A549 (cell line): ENCODE data around the gene MAGEA9B. TPM values are rescaled to one million over a fixed set of nuclear protein-coding genes. Genes with fewer than 3 reads are reported as not detected.
"Not testable (repeated sequence)": the region's sequence is repeated elsewhere in the genome, so short reads cannot be mapped to it uniquely, and the experiment has no call there.

Experiments
- ATAC-seq, 2 experiments: fragments of 200-7000 bp in 1 of 2; fragments of >200 bp in 1 of 2; cut with Nextera tagmentation in 1 of 2; cut with Tn5 transposase in 1 of 2; 3 replicates each; pipeline versions ENCODE4 v1.8.0 to v1.9.1; 2018 to 2020; ENCODE audit warnings: mild to moderate bottlenecking in 1 of 2, moderate library complexity in 1 of 2
- CTCF ChIA-PET: fragments of 300-600 bp; sonication (Branson Sonifier 250); formaldehyde crosslinking; extraction: SDS; loops from one replicate; lab custom pipeline; 2021; ENCODE audit warnings: antibody characterized with exemption, inconsistent platforms; lab: Yijun Ruan, JAX
- POLR2A ChIA-PET: fragments of 350-600 bp; formaldehyde crosslinking; extraction: SDS; loops from one replicate; lab custom pipeline; 2021; ENCODE audit warnings: antibody characterized with exemption, inconsistent platforms; lab: Yijun Ruan, JAX
- DNase-seq, 2 experiments: peaks; one replicate each; pipeline versions ENCODE4 v3.0.0 to v3.0.0-alpha.2; 2011 to 2016; ENCODE audit warnings: low read depth in 1 of 2, low spot score in 1 of 2
- FAIRE-seq: peaks from 2 replicates; lab custom pipeline; 2011; peaks lifted over from hg19 to GRCh38; lab: Jason Lieb, UNC
- H3K27ac ChIP-seq, 2 experiments: fragments of >200 bp; sonication (Bioruptor Twin); formaldehyde crosslinking; 3 replicates each; pipeline ENCODE4 v1.5.1; 2016 to 2017
- H3K4me1 ChIP-seq: fragments of >200 bp; sonication (Bioruptor Twin); formaldehyde crosslinking; 3 replicates; pipeline ENCODE4 v1.6.1; 2016
- H3K4me2 ChIP-seq: fragments of >200 bp; sonication (Bioruptor Twin); formaldehyde crosslinking; 3 replicates; pipeline ENCODE4 v1.6.1; 2016
- H3K4me3 ChIP-seq: fragments of >200 bp; sonication (Bioruptor Twin); formaldehyde crosslinking; 3 replicates; pipeline ENCODE4 v1.5.1; 2016
- H3K9me3 ChIP-seq: fragments of >200 bp; sonication (Bioruptor Twin); formaldehyde crosslinking; 3 replicates; pipeline ENCODE4 v1.6.1; 2016
- CBX2 ChIP-seq: fragments of 200-600 bp; sonication (generic); IDR thresholded peaks from 2 replicates; pipeline ENCODE4 v1.6.1; 2016; ENCODE audit warnings: low read depth, mild to moderate bottlenecking, borderline replicate concordance
- CBX8 ChIP-seq: fragments of 200-600 bp; sonication (generic); IDR thresholded peaks from 2 replicates; pipeline ENCODE4 v1.6.1; 2016
- EHMT2 ChIP-seq: fragments of 200-600 bp; sonication (generic); IDR thresholded peaks from 2 replicates; pipeline ENCODE4 v1.6.1; 2016; ENCODE audit warnings: antibody characterized with exemption, low read depth, mild to moderate bottlenecking, moderate library complexity
- EP300 ChIP-seq, 2 experiments: fragments of >200 bp; sonication (Bioruptor Twin); formaldehyde crosslinking; IDR thresholded peaks; 2 replicates in 1 of 2; 3 replicates in 1 of 2; pipeline ENCODE4 v1.6.1; 2016 to 2017
- FOXS1 ChIP-seq: fragments of 250-450 bp; sonication (Bioruptor Pico); IDR thresholded peaks from 2 replicates; pipeline ENCODE4 v1.5.0; 2020; ENCODE audit warnings: mild to moderate bottlenecking, moderate library complexity
- GATA3 ChIP-seq: IDR thresholded peaks from 2 replicates; pipeline ENCODE4 v1.6.1; 2012; ENCODE audit warnings: borderline replicate concordance
- HOXB5 ChIP-seq: fragments of 250-450 bp; sonication (Bioruptor Pico); IDR thresholded peaks from 2 replicates; pipeline ENCODE4 v1.5.0; 2020; ENCODE audit warnings: mild to moderate bottlenecking, moderate library complexity
- JUN ChIP-seq, 2 experiments: fragments of >200 bp; sonication (Bioruptor Twin); formaldehyde crosslinking; IDR thresholded peaks; 2 replicates in 1 of 2; 3 replicates in 1 of 2; pipeline ENCODE4 v1.6.1; 2016 to 2017
- JUNB ChIP-seq: fragments of >200 bp; sonication (Bioruptor Twin); formaldehyde crosslinking; IDR thresholded peaks from 2 replicates; pipeline ENCODE4 v1.6.1; 2016
- KDM1A ChIP-seq: fragments of 200-600 bp; sonication (generic); IDR thresholded peaks from 2 replicates; pipeline ENCODE4 v1.6.1; 2016; ENCODE audit warnings: low read depth, mild to moderate bottlenecking
- MAZ ChIP-seq: fragments of 150-350 bp; IDR thresholded peaks from 2 replicates; pipeline ENCODE4 v1.6.1; 2014; ENCODE audit warnings: antibody characterized with exemption, low read depth, low read length, borderline replicate concordance
- NFE2L2 ChIP-seq: fragments of 150-350 bp; conservative IDR thresholded peaks from 2 replicates; pipeline ENCODE4 v1.6.1; 2014; ENCODE audit warnings: low read length
- NR3C1 ChIP-seq: fragments of >200 bp; sonication (Bioruptor Twin); formaldehyde crosslinking; IDR thresholded peaks from 3 replicates; pipeline ENCODE4 v1.6.1; 2017
- PHF8 ChIP-seq: fragments of 200-600 bp; sonication (generic); IDR thresholded peaks from 2 replicates; pipeline ENCODE4 v1.6.1; 2016; ENCODE audit warnings: low read depth, mild to moderate bottlenecking, antibody characterized with exemption, moderate library complexity, borderline replicate concordance
- POLR2A ChIP-seq: IDR thresholded peaks from 2 replicates; pipeline ENCODE4 v1.6.1; 2012; ENCODE audit warnings: mild to moderate bottlenecking, low read length
- RCOR1 ChIP-seq: fragments of 150-350 bp; IDR thresholded peaks from 2 replicates; pipeline ENCODE4 v1.6.1; 2014; ENCODE audit warnings: antibody characterized with exemption, low read length, low read depth
- RFX5 ChIP-seq: fragments of 450-650 bp; IDR thresholded peaks from 2 replicates; pipeline ENCODE4 v1.7.1; 2014; ENCODE audit warnings: antibody characterized with exemption, mild to moderate bottlenecking, moderate library complexity
- SREBF2 ChIP-seq: fragments of 450-650 bp; IDR thresholded peaks from 2 replicates; pipeline ENCODE4 v1.6.1; 2014; ENCODE audit warnings: mild to moderate bottlenecking, moderate library complexity
- ZSCAN20 ChIP-seq: fragments of 250-450 bp; sonication (Bioruptor Pico); IDR thresholded peaks from 2 replicates; pipeline ENCODE4 v1.8.0; 2022; ENCODE audit warnings: mild to moderate bottlenecking, moderate library complexity
- WGBS: methylation state at CpG from one replicate; pipeline ENCODE4 v1.1.6; 2017; ENCODE audit errors: missing lambda C conversion rate; 5-methylcytosine and 5-hydroxymethylcytosine counted together
- polyA plus RNA-seq, 4 experiments: library from polyadenylated mRNA; depleted of rRNA in 3 of 4; stranded (reverse); fragments of >200 nt; fragmentation: RNase III in 1 of 4; extraction: RNeasy Plus Mini Kit Qiagen cat#74134 plus additional on column Dnase treatment in 1 of 4; gene quantifications; 2 replicates in 3 of 4; 3 replicates in 1 of 4; pipeline ENCODE4 v1.2.3, GENCODE V29; 2011 to 2017
- TF ChIP-seq, protein P1 (sequence below): fragments of 250-450 bp; sonication (Bioruptor Pico); IDR thresholded peaks from 2 replicates; pipeline ENCODE4 v1.5.0; 2021; ENCODE audit warnings: mild to moderate bottlenecking, moderate library complexity, borderline replicate concordance
- TF ChIP-seq, protein P2 (sequence below): fragments of >200 bp; sonication (Bioruptor Twin); formaldehyde crosslinking; IDR thresholded peaks from 3 replicates; pipeline ENCODE4 v1.6.1; 2016
- TF ChIP-seq, protein P3 (sequence below): fragments of 150-350 bp; IDR thresholded peaks from 2 replicates; pipeline ENCODE4 v1.6.1; 2014; ENCODE audit warnings: low read depth, mild to moderate bottlenecking, low read length
- TF ChIP-seq, protein P4 (sequence below): fragments of 450-650 bp; IDR thresholded peaks from 2 replicates; pipeline ENCODE4 v1.6.1; 2014; ENCODE audit warnings: antibody characterized with exemption
- TF ChIP-seq, protein P5 (sequence below): IDR thresholded peaks from 2 replicates; pipeline ENCODE4 v1.6.1; 2012
- TF ChIP-seq, protein P6 (sequence below): fragments of 200-600 bp; sonication (generic); IDR thresholded peaks from 2 replicates; pipeline ENCODE4 v1.6.1; 2016; ENCODE audit warnings: antibody characterized with exemption, mild to moderate bottlenecking, moderate library complexity

The MAGEA9B gene
- polyA plus RNA-seq, 2 of the 4 experiments (the other 2 are of a cell fraction), result 0.08 TPM; not detected in 1

DNA sequence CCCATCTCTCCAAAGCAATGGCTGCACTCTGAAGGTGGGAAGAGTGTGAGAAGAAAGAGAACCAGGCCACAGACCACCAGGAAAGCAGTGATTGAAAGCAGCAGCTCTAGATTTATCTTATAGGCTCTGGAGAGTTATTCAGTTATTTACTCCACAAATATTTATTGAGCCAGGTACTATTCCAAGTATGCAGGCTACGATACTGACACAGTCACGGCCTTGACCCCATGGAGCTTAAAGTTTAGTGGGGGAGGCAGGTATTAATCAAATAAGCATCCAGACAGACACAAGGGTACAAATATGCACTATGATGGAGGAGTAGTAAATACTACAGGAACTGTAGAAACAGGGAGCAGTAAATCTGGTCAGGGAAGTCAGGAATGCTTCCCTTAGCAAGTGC, 41.5 kb upstream of the MAGEA9B start:
- 53% methylated on average over 2 of the region's 2 CpGs for WGBS
- DNase-seq (no peak), FAIRE-seq (no peak), ATAC-seq (no peak)
- TF ChIP-seq, protein P1, sequence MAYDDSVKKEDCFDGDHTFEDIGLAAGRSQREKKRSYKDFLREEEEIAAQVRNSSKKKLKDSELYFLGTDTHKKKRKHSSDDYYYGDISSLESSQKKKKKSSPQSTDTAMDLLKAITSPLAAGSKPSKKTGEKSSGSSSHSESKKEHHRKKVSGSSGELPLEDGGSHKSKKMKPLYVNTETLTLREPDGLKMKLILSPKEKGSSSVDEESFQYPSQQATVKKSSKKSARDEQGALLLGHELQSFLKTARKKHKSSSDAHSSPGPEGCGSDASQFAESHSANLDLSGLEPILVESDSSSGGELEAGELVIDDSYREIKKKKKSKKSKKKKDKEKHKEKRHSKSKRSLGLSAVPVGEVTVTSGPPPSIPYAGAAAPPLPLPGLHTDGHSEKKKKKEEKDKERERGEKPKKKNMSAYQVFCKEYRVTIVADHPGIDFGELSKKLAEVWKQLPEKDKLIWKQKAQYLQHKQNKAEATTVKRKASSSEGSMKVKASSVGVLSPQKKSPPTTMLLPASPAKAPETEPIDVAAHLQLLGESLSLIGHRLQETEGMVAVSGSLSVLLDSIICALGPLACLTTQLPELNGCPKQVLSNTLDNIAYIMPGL, result no peak
- TF ChIP-seq EHMT2 (no peak), JUNB (no peak), POLR2A (no peak), NFE2L2 (no peak), SREBF2 (no peak), GATA3 (no peak), NR3C1 (no peak), CBX8 (no peak), JUN (IDR thresholded peaks at IDR 0.05) (no peak), FOXS1 (no peak), HOXB5 (CRISPR knock-in tag) (no peak), RCOR1 (no peak), EP300 (IDR thresholded peaks at IDR 0.05) (no peak)
- TF ChIP-seq, protein P2, sequence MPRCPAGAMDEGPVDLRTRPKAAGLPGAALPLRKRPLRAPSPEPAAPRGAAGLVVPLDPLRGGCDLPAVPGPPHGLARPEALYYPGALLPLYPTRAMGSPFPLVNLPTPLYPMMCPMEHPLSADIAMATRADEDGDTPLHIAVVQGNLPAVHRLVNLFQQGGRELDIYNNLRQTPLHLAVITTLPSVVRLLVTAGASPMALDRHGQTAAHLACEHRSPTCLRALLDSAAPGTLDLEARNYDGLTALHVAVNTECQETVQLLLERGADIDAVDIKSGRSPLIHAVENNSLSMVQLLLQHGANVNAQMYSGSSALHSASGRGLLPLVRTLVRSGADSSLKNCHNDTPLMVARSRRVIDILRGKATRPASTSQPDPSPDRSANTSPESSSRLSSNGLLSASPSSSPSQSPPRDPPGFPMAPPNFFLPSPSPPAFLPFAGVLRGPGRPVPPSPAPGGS, result no peak
- TF ChIP-seq, protein P3, sequence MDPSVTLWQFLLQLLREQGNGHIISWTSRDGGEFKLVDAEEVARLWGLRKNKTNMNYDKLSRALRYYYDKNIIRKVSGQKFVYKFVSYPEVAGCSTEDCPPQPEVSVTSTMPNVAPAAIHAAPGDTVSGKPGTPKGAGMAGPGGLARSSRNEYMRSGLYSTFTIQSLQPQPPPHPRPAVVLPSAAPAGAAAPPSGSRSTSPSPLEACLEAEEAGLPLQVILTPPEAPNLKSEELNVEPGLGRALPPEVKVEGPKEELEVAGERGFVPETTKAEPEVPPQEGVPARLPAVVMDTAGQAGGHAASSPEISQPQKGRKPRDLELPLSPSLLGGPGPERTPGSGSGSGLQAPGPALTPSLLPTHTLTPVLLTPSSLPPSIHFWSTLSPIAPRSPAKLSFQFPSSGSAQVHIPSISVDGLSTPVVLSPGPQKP, result no peak
- TF ChIP-seq, protein P4, sequence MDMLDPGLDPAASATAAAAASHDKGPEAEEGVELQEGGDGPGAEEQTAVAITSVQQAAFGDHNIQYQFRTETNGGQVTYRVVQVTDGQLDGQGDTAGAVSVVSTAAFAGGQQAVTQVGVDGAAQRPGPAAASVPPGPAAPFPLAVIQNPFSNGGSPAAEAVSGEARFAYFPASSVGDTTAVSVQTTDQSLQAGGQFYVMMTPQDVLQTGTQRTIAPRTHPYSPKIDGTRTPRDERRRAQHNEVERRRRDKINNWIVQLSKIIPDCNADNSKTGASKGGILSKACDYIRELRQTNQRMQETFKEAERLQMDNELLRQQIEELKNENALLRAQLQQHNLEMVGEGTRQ, result no peak
- TF ChIP-seq, protein P5, sequence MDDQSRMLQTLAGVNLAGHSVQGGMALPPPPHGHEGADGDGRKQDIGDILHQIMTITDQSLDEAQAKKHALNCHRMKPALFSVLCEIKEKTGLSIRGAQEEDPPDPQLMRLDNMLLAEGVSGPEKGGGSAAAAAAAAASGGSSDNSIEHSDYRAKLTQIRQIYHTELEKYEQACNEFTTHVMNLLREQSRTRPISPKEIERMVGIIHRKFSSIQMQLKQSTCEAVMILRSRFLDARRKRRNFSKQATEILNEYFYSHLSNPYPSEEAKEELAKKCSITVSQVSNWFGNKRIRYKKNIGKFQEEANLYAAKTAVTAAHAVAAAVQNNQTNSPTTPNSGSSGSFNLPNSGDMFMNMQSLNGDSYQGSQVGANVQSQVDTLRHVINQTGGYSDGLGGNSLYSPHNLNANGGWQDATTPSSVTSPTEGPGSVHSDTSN, result no peak
- TF ChIP-seq, protein P6, sequence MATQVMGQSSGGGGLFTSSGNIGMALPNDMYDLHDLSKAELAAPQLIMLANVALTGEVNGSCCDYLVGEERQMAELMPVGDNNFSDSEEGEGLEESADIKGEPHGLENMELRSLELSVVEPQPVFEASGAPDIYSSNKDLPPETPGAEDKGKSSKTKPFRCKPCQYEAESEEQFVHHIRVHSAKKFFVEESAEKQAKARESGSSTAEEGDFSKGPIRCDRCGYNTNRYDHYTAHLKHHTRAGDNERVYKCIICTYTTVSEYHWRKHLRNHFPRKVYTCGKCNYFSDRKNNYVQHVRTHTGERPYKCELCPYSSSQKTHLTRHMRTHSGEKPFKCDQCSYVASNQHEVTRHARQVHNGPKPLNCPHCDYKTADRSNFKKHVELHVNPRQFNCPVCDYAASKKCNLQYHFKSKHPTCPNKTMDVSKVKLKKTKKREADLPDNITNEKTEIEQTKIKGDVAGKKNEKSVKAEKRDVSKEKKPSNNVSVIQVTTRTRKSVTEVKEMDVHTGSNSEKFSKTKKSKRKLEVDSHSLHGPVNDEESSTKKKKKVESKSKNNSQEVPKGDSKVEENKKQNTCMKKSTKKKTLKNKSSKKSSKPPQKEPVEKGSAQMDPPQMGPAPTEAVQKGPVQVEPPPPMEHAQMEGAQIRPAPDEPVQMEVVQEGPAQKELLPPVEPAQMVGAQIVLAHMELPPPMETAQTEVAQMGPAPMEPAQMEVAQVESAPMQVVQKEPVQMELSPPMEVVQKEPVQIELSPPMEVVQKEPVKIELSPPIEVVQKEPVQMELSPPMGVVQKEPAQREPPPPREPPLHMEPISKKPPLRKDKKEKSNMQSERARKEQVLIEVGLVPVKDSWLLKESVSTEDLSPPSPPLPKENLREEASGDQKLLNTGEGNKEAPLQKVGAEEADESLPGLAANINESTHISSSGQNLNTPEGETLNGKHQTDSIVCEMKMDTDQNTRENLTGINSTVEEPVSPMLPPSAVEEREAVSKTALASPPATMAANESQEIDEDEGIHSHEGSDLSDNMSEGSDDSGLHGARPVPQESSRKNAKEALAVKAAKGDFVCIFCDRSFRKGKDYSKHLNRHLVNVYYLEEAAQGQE, result no peak
- H3K4me3 ChIP-seq, result no peak overlapping the region
- no peak overlapping the region for H3K27ac ChIP-seq
- H3K4me2 ChIP-seq, result no peak overlapping the region
- H3K9me3 ChIP-seq, result no peaks in the 10 kb centered on the region
- CTCF ChIA-PET, result no interaction called here
- H3K4me1 ChIP-seq, result peaks cover 24% of the 10 kb centered on the region
- POLR2A ChIA-PET, result no interaction called here

DNA sequence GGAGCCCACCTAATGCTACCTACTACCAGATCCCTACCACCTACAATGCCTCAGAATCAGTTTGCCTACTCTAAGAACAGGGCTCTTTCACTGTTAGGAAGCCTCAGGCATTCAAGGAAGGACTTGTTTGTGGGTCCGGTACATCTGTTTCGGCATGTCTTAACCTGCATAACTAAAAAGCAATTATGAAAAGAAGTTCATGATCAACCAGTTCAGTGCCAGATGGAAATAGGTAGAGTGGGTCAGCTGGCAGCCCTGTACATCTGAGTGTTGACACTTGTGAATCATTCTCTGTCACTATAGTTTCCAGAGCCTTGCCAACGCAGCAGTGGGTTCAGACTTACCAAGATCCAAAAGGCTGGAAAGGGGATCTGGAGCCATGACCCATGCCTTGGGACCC, 41.0 kb upstream of the MAGEA9B start:
- no peak overlapping the region for H3K4me2 ChIP-seq
- H3K9me3 ChIP-seq, result no peaks in the 10 kb centered on the region
- WGBS, result 69% methylated on average over 3 of the region's 3 CpGs
- ChIA-PET POLR2A (no interaction called here), CTCF (no interaction called here)
- no peak for FAIRE-seq
- no peak for DNase-seq
- TF ChIP-seq KDM1A (no peak), PHF8 (no peak), JUNB (no peak), RFX5 (no peak), ZSCAN20 (CRISPR knock-in tag) (no peak), CBX2 (no peak), EP300 (IDR thresholded peaks at IDR 0.05) (no peak), MAZ (no peak)
- no peak overlapping the region for H3K27ac ChIP-seq
- H3K4me1 ChIP-seq, result peaks cover 24% of the 10 kb centered on the region
- no peak for ATAC-seq
- no peak overlapping the region for H3K4me3 ChIP-seq

DNA sequence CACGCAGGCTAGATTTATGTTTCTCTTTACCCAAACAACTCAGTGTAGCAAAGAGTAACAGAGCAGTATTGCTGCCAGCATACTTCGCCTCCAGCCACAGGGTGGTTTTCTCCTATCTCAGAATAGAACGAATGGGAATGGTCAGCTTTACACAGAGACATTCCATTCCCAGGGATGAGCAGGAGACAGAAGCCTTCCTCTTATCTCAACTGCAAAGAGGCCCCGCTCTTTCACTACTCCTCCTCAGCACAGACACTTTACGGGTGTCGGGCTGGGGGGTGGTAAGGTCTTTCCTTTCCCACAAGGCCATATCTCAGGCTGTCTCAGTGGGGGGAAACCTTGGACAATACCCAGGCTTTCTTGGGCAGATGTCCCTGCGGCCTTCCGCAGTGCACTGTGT, 39.6 kb upstream of the MAGEA9B start:
- H3K4me3 ChIP-seq, ATAC-seq, FAIRE-seq, H3K9me3 ChIP-seq, H3K4me2 ChIP-seq, DNase-seq, CTCF ChIA-PET, POLR2A ChIA-PET, H3K27ac ChIP-seq: not testable (repeated sequence)
- 78% methylated on average over 7 of the region's 8 CpGs for WGBS
- H3K4me1 ChIP-seq, result peaks cover 21% of the 10 kb centered on the region

DNA sequence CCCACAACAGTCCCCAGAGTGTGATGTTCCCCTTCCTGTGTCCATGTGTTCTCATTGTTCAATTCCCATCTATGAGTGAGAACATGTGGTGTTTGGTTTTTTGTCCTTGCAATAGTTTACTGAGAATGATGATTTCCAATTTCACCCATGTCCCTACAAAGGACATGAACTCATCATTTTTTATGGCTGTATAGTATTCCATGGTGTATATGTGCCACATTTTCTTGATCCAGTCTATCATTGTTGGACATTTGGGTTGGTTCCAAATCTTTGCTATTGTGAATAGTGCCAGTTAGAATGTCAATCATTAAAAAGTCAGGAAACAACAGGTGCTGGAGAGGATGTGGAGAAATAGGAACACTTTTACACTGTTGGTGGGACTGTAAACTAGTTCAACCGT, 32.4 kb upstream of the MAGEA9B start:
- no CpG with 5 or more reads among the region's 1 CpG for WGBS
- not testable (repeated sequence) for FAIRE-seq

More for the DNA sequence above, 32.4 kb upstream of the MAGEA9B start:
- POLR2A ChIA-PET, H3K4me2 ChIP-seq, ATAC-seq, H3K9me3 ChIP-seq, CTCF ChIA-PET, H3K4me3 ChIP-seq, DNase-seq, H3K27ac ChIP-seq, H3K4me1 ChIP-seq: not testable (repeated sequence)
